ENCODE results near the gene C7orf25.
"Not testable (repeated sequence)": the region's sequence is repeated elsewhere in the genome, so short reads cannot be mapped to it uniquely, and the experiment has no call there.

The C7orf25 gene

GRCh38 chr7:42900842-42901241 lies 11.0 kb downstream of the C7orf25 start:
- Histone ChIP-seq H3K4me3 (no peak overlapping the region), H3K27ac (no peak overlapping the region)
- no peak for TF ChIP-seq CTCF (IDR thresholded peaks at IDR 0.05)
- DNase-seq (ENCODE audit: low spot score), result no peak

- no peak for TF ChIP-seq CTCF (IDR thresholded peaks at IDR 0.05)
- no peak overlapping the region for H3K4me3 ChIP-seq
- no peak overlapping the region for H3K27ac ChIP-seq
- no peak for DNase-seq (ENCODE audit: low spot score)
These were observed 18.3 kb downstream of the C7orf25 start for GRCh38 chr7:42893346-42894240.

- DNase-seq (ENCODE audit: low spot score), result no peak
- no peak overlapping the region for H3K27ac ChIP-seq
- TF ChIP-seq CTCF (IDR thresholded peaks at IDR 0.05), result no peak
- H3K4me3 ChIP-seq, result no peak overlapping the region
These were observed 24.9 kb downstream of the C7orf25 start for GRCh38 chr7:42886893-42887505.

GRCh38 chr7:42886129-42886528 lies 25.7 kb downstream of the C7orf25 start:
- no peak for TF ChIP-seq CTCF (IDR thresholded peaks at IDR 0.05)
- no peak for DNase-seq (ENCODE audit: low spot score)
- Histone ChIP-seq H3K27ac (no peak overlapping the region), H3K4me3 (no peak overlapping the region)

GRCh38 chr7:42885183-42885582 lies 26.7 kb downstream of the C7orf25 start:
- DNase-seq (ENCODE audit: low spot score); H3K27ac ChIP-seq; H3K4me3 ChIP-seq: not testable (repeated sequence)

GRCh38 chr7:42883950-42884349 lies 27.9 kb downstream of the C7orf25 start:
- no peak overlapping the region for H3K27ac ChIP-seq
- H3K4me3 ChIP-seq, result no peak overlapping the region
- DNase-seq (ENCODE audit: low spot score), result no peak
- TF ChIP-seq CTCF (IDR thresholded peaks at IDR 0.05), result no peak

- no peak for DNase-seq (ENCODE audit: low spot score)
- Histone ChIP-seq H3K27ac (no peak overlapping the region), H3K4me3 (no peak overlapping the region)
- no peak for TF ChIP-seq CTCF (IDR thresholded peaks at IDR 0.05)
These were observed 31.5 kb downstream of the C7orf25 start for GRCh38 chr7:42880392-42880791.
